ENCODE results near the gene NEDD4L. TPM values are rescaled to one million over a fixed set of nuclear protein-coding genes. Genes with fewer than 3 reads are reported as not detected.

The NEDD4L gene
- total and polyA plus RNA-seq, 7 donors: 52.0 to 104 (median 57.4) TPM

- Histone ChIP-seq H3K4me3 (no peak overlapping the region), H3K27ac (no peak overlapping the region), H3K27me3 (no peaks in the 10 kb centered on the region), H3K4me1 (no peaks in the 10 kb centered on the region), H3K9me3 (no peaks in the 10 kb centered on the region), H3K36me3 (peaks cover 0 to 55% (median 10%) of the 10 kb centered on the region in 4 donors)
- TF ChIP-seq CTCF (IDR thresholded peaks at IDR 0.05): no peak
- no peak for TF ChIP-seq POLR2A (IDR thresholded peaks at IDR 0.05)
- TF ChIP-seq POLR2AphosphoS5 (IDR thresholded peaks at IDR 0.05): no peak
- no peak for TF ChIP-seq EP300 (IDR thresholded peaks at IDR 0.05)
- intact Hi-C loops (cut with DNase I): no loop called here
- no peak for DNase-seq
- 82 to 84% methylated on average over 7 of the region's 7 CpGs for WGBS, 2 donors
Measured at GRCh38 chr18:58348951-58349350, 304.9 kb downstream of the NEDD4L start.

- intact Hi-C loops (cut with DNase I): no loop called here
- 85 to 90% methylated on average over 2 of the region's 2 CpGs for WGBS, 2 donors
- Histone ChIP-seq H3K27me3 (no peaks in the 10 kb centered on the region), H3K9me3 (no peaks in the 10 kb centered on the region), H3K4me1 (no peaks in the 10 kb centered on the region), H3K4me3 (no peak overlapping the region), H3K36me3 (peaks cover 0 to 62% (median 10%) of the 10 kb centered on the region in 4 donors), H3K27ac (no peak overlapping the region)
- no peak for DNase-seq
- TF ChIP-seq CTCF (IDR thresholded peaks at IDR 0.05): no peak
- TF ChIP-seq POLR2A (IDR thresholded peaks at IDR 0.05): no peak
- no peak for TF ChIP-seq EP300 (IDR thresholded peaks at IDR 0.05)
- no peak for TF ChIP-seq POLR2AphosphoS5 (IDR thresholded peaks at IDR 0.05)
Measured at GRCh38 chr18:58349650-58350049, 305.6 kb downstream of the NEDD4L start.

- Histone ChIP-seq H3K4me3 (no peak overlapping the region), H3K27me3 (no peaks in the 10 kb centered on the region), H3K36me3 (peaks cover 0 to 71% (median 10%) of the 10 kb centered on the region in 4 donors), H3K4me1 (no peaks in the 10 kb centered on the region), H3K9me3 (no peaks in the 10 kb centered on the region), H3K27ac (no peak overlapping the region)
- WGBS, 2 donors: 96 to 98% methylated on average over 5 of the region's 5 CpGs
- intact Hi-C loops (cut with DNase I): no loop called here
- no peak for DNase-seq
- no peak for TF ChIP-seq POLR2A (IDR thresholded peaks at IDR 0.05)
- no peak for TF ChIP-seq EP300 (IDR thresholded peaks at IDR 0.05)
- TF ChIP-seq POLR2AphosphoS5 (IDR thresholded peaks at IDR 0.05): no peak
- TF ChIP-seq CTCF (IDR thresholded peaks at IDR 0.05): no peak
Measured at GRCh38 chr18:58350526-58350925, 306.5 kb downstream of the NEDD4L start.

- Histone ChIP-seq H3K27me3 (no peaks in the 10 kb centered on the region), H3K4me1 (no peaks in the 10 kb centered on the region), H3K4me3 (no peak overlapping the region), H3K9me3 (no peaks in the 10 kb centered on the region), H3K36me3 (peaks cover 0 to 67% (median 11%) of the 10 kb centered on the region in 4 donors), H3K27ac (no peak overlapping the region)
- no peak for DNase-seq
- intact Hi-C loops (cut with DNase I): no loop called here
- WGBS, 2 donors: 81 to 87% methylated on average over 3 of the region's 3 CpGs
- TF ChIP-seq EP300 (IDR thresholded peaks at IDR 0.05): no peak
- TF ChIP-seq POLR2A (IDR thresholded peaks at IDR 0.05): no peak
- no peak for TF ChIP-seq POLR2AphosphoS5 (IDR thresholded peaks at IDR 0.05)
- no peak for TF ChIP-seq CTCF (IDR thresholded peaks at IDR 0.05)
Measured at GRCh38 chr18:58351776-58352175, 307.8 kb downstream of the NEDD4L start.

GRCh38 chr18:58353581-58353980 is 309.6 kb downstream of the NEDD4L start:
- H3K27ac ChIP-seq: no peak overlapping the region
- TF ChIP-seq POLR2A (IDR thresholded peaks at IDR 0.05): no peak
- TF ChIP-seq POLR2AphosphoS5 (IDR thresholded peaks at IDR 0.05): no peak
- TF ChIP-seq EP300 (IDR thresholded peaks at IDR 0.05): no peak
- TF ChIP-seq CTCF (IDR thresholded peaks at IDR 0.05): no peak
- H3K4me3 ChIP-seq: no peak overlapping the region
- peaks cover 0 to 82% (median 17%) of the 10 kb centered on the region in 4 donors for H3K36me3 ChIP-seq
- intact Hi-C loops (cut with DNase I): no loop called here
- no peaks in the 10 kb centered on the region for H3K27me3 ChIP-seq
- H3K9me3 ChIP-seq: no peaks in the 10 kb centered on the region
- no peak for DNase-seq
- 94 to 95% methylated on average over 4 of the region's 4 CpGs for WGBS, 2 donors
- no peaks in the 10 kb centered on the region for H3K4me1 ChIP-seq

Data from sigmoid colon (tissue), 7 donors.